Lung (tissue), 12 donors: ENCODE measurements around the gene TMEM171. TPM values are rescaled to one million over a fixed set of nuclear protein-coding genes. Genes with fewer than 3 reads are reported as not detected.

Source experiments
- ATAC-seq: fragments of 200-7000 bp; cut with Tn5 transposase; one replicate; pipeline ENCODE4 v1.9.1; 2020; ENCODE audit warnings: moderate number of reproducible peaks; ENCODE audit not compliant: insufficient read depth, low FRiP score
- DNase-seq, 3 donors: peaks; one replicate each; pipeline ENCODE4 v3.0.0-alpha.2; 2013 to 2017
- H3K27ac ChIP-seq, 2 donors: one replicate each; pipeline ENCODE4 v1.5.1; 2013; ENCODE audit warnings: mild to moderate bottlenecking in 2 of 2, moderate library complexity in 2 of 2, control low read depth in 1 of 2, inconsistent platforms in 1 of 2, low read depth in 1 of 2, low read length in 1 of 2
- H3K27me3 ChIP-seq, 3 donors: one replicate each; pipeline ENCODE4 v1.5.1; 2013; ENCODE audit warnings: low read length in 2 of 3; ENCODE audit not compliant: control insufficient read depth in 3 of 3, insufficient read depth in 3 of 3
- H3K36me3 ChIP-seq, 4 donors: one replicate each; pipeline ENCODE4 v1.5.1; 2013; ENCODE audit warnings: low read length in 4 of 4, mild to moderate bottlenecking in 1 of 4, moderate library complexity in 1 of 4; ENCODE audit not compliant: control insufficient read depth in 4 of 4, insufficient read depth in 4 of 4
- H3K4me1 ChIP-seq, 5 donors: one replicate each; pipeline ENCODE4 v1.5.1; 2013; ENCODE audit warnings: low read length in 5 of 5, mild to moderate bottlenecking in 2 of 5, moderate library complexity in 1 of 5; ENCODE audit not compliant: control insufficient read depth in 5 of 5, insufficient read depth in 5 of 5
- H3K4me3 ChIP-seq: one replicate; pipeline ENCODE4 v1.5.1; 2013; ENCODE audit warnings: mild to moderate bottlenecking, control low read depth, moderate library complexity
- H3K9ac ChIP-seq, 2 donors: one replicate each; pipeline ENCODE4 v1.5.1; 2013; ENCODE audit warnings: low read length in 2 of 2, control low read depth in 1 of 2; ENCODE audit not compliant: insufficient read depth in 1 of 2
- H3K9me3 ChIP-seq, 4 donors: one replicate each; pipeline ENCODE4 v1.5.1; 2013; ENCODE audit warnings: low read length in 3 of 4, mild to moderate bottlenecking in 1 of 4, moderate library complexity in 1 of 4; ENCODE audit not compliant: control insufficient read depth in 4 of 4, insufficient read depth in 3 of 4
- WGBS, 2 donors: extraction: QIAGEN DNeasy Blood & Tissue Kit; methylation state at CpG; one replicate each; pipeline ENCODE4 v1.1.7; 2013; 5-methylcytosine and 5-hydroxymethylcytosine counted together
- polyA plus RNA-seq, 2 donors: library from polyadenylated mRNA; stranded (reverse); fragments of 200-250 nt; gene quantifications; one replicate each; pipeline ENCODE4 v1.2.1, GENCODE V29; 2013
- total RNA-seq, 2 donors: library from RNA; depleted of rRNA in 1 of 2; stranded (reverse); fragments of >200 nt in 1 of 2; gene quantifications; one replicate each; pipeline ENCODE4 v1.2.1, GENCODE V29; 2014 to 2021
- TF ChIP-seq, protein P1 (sequence below): IDR thresholded peaks from 2 replicates; pipeline ENCODE4 v1.5.1; 2012; ENCODE audit warnings: mild to moderate bottlenecking; ENCODE audit errors: control extremely low read depth, extremely low read depth
- donor health status: control.
- donor health status: control.
- donor health status: Bipolar disorder and iron deficiency.
- donor health status: healthy.
- donor health status: DM: yes; HTN: yes; CAD: no.

TMEM171 gene
- total and polyA plus RNA-seq, 4 donors, result 0.16 to 0.86 (median 0.44) TPM

- ATAC-seq (no peak), DNase-seq (no peak)
- WGBS, 2 donors, result 48 to 63% methylated on average over 3 of the region's 3 CpGs
- Histone ChIP-seq H3K9me3 (peaks cover 0 to 6% (median 0%) of the 10 kb centered on the region in 4 donors), H3K27me3 (peaks cover 0 to 3% (median 0%) of the 10 kb centered on the region in 3 donors), H3K36me3 (no peaks in the 10 kb centered on the region), H3K4me1 (peaks cover 0 to 2% (median 0%) of the 10 kb centered on the region in 5 donors), H3K9ac (no peak overlapping the region), H3K4me3 (no peak overlapping the region), H3K27ac (no peak overlapping the region)
- TF ChIP-seq, protein P1, sequence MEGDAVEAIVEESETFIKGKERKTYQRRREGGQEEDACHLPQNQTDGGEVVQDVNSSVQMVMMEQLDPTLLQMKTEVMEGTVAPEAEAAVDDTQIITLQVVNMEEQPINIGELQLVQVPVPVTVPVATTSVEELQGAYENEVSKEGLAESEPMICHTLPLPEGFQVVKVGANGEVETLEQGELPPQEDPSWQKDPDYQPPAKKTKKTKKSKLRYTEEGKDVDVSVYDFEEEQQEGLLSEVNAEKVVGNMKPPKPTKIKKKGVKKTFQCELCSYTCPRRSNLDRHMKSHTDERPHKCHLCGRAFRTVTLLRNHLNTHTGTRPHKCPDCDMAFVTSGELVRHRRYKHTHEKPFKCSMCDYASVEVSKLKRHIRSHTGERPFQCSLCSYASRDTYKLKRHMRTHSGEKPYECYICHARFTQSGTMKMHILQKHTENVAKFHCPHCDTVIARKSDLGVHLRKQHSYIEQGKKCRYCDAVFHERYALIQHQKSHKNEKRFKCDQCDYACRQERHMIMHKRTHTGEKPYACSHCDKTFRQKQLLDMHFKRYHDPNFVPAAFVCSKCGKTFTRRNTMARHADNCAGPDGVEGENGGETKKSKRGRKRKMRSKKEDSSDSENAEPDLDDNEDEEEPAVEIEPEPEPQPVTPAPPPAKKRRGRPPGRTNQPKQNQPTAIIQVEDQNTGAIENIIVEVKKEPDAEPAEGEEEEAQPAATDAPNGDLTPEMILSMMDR, result no peak
Measured at GRCh38 chr5:73179730-73180129, 59.4 kb downstream of the TMEM171 start.

GRCh38 chr5:73180566-73180965 lies 60.2 kb downstream of the TMEM171 start:
- TF ChIP-seq, protein P1, result no peak
- peaks cover 0 to 3% (median 0%) of the 10 kb centered on the region in 3 donors for H3K27me3 ChIP-seq
- DNase-seq, result no peak
- peaks cover 0 to 8% (median 0%) of the 10 kb centered on the region in 4 donors for H3K9me3 ChIP-seq
- H3K4me3 ChIP-seq, result no peak overlapping the region
- no peaks in the 10 kb centered on the region for H3K36me3 ChIP-seq
- no peak overlapping the region for H3K27ac ChIP-seq
- H3K9ac ChIP-seq, result no peak overlapping the region
- no peak for ATAC-seq
- H3K4me1 ChIP-seq, result peaks cover 0 to 2% (median 0%) of the 10 kb centered on the region in 5 donors

Other genes with a start within 250 kb of the TMEM171 start
- 10 to 100 TPM; 48.9 to 60.9 TPM for gene FCHO2, start 164.5 kb upstream of the TMEM171 start, total RNA-seq
- 10 to 100 TPM; 20.7 to 28.4 TPM for gene FCHO2, start 164.5 kb upstream of the TMEM171 start, polyA plus RNA-seq
- not detected for gene TMEM174, start 52.6 kb downstream of the TMEM171 start, total RNA-seq
- gene TMEM174, start 52.6 kb downstream of the TMEM171 start, polyA plus RNA-seq, result not detected